AG04450 (cell line): ENCODE results near the gene PDLIM5. TPM values are rescaled to one million over a fixed set of nuclear protein-coding genes. Genes with fewer than 3 reads are reported as not detected.
"Not testable (repeated sequence)": the region's sequence is repeated elsewhere in the genome, so short reads cannot be mapped to it uniquely, and the experiment has no call there.

Experiments
- CTCF ChIA-PET: fragments of 300-600, 350-600 bp; formaldehyde crosslinking; extraction: SDS; loops from one replicate; lab custom pipeline; 2022; ENCODE audit warnings: antibody characterized with exemption, inconsistent platforms; lab: Charles Lee
- POLR2A ChIA-PET: fragments of 350-600 bp; formaldehyde crosslinking; extraction: SDS; loops from one replicate; lab custom pipeline; 2021; ENCODE audit warnings: antibody characterized with exemption, inconsistent platforms; lab: Yijun Ruan, JAX
- DNase-seq: peaks from one replicate; pipeline ENCODE4 v3.0.0-alpha.2; 2011; ENCODE audit warnings: low read depth, low spot score
- H3K27ac ChIP-seq: one replicate; pipeline ENCODE4 v1.5.1; 2012; ENCODE audit warnings: low read depth, low read length, control low read depth
- H3K27me3 ChIP-seq: one replicate; pipeline ENCODE4 v1.6.0; 2012; ENCODE audit warnings: low read length; ENCODE audit not compliant: control insufficient read depth, insufficient read depth
- H3K4me3 ChIP-seq: 2 replicates; pipeline ENCODE4 v1.5.1; 2011; ENCODE audit warnings: mild to moderate bottlenecking, low read depth, low read length, control low read depth
- H3K9me3 ChIP-seq: 2 replicates; pipeline ENCODE4 v1.5.1; 2012; ENCODE audit warnings: low read length; ENCODE audit not compliant: control insufficient read depth, insufficient read depth
- polyA plus RNA-seq: library from polyadenylated mRNA; depleted of rRNA; stranded (reverse); fragments of >200 nt; gene quantifications from 2 replicates; pipeline ENCODE4 v1.2.3, GENCODE V29; 2011
- TF ChIP-seq, protein P1 (sequence below): IDR thresholded peaks from 2 replicates; pipeline ENCODE4 v1.5.1; 2011; ENCODE audit warnings: low read depth, low read length, control low read depth, inconsistent platforms

PDLIM5 gene
- polyA plus RNA-seq, 1 experiment: 81.5 TPM

GRCh38 chr4:94466371-94466770 is 14.6 kb downstream of the PDLIM5 start:
- H3K27me3 ChIP-seq: no peaks in the 10 kb centered on the region
- DNase-seq: no peak
- ChIA-PET CTCF (interaction anchor here (1.0 kb wide), 1 partner anchor 59 kb away, joined by 3 read pairs; no protein-coding TSS in a partner anchor), POLR2A (no interaction called here)
- H3K27ac ChIP-seq: no peak overlapping the region
- no peak overlapping the region for H3K4me3 ChIP-seq
- TF ChIP-seq, protein P1, sequence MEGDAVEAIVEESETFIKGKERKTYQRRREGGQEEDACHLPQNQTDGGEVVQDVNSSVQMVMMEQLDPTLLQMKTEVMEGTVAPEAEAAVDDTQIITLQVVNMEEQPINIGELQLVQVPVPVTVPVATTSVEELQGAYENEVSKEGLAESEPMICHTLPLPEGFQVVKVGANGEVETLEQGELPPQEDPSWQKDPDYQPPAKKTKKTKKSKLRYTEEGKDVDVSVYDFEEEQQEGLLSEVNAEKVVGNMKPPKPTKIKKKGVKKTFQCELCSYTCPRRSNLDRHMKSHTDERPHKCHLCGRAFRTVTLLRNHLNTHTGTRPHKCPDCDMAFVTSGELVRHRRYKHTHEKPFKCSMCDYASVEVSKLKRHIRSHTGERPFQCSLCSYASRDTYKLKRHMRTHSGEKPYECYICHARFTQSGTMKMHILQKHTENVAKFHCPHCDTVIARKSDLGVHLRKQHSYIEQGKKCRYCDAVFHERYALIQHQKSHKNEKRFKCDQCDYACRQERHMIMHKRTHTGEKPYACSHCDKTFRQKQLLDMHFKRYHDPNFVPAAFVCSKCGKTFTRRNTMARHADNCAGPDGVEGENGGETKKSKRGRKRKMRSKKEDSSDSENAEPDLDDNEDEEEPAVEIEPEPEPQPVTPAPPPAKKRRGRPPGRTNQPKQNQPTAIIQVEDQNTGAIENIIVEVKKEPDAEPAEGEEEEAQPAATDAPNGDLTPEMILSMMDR: no peak
- H3K9me3 ChIP-seq: peaks cover 2% of the 10 kb centered on the region; the same call in 1 of the 2 replicates

- Histone ChIP-seq H3K27ac (no peak overlapping the region), H3K9me3 (peaks cover 2% of the 10 kb centered on the region; the same call in 1 of the 2 replicates), H3K4me3 (no peak overlapping the region), H3K27me3 (no peaks in the 10 kb centered on the region)
- ChIA-PET POLR2A (no interaction called here), CTCF (interaction anchor here (1.0 kb wide), 1 partner anchor 60 kb away, joined by 3 read pairs; no protein-coding TSS in a partner anchor)
- DNase-seq: no peak
- TF ChIP-seq, protein P1: no peak
Measured at GRCh38 chr4:94466923-94467322, 15.2 kb downstream of the PDLIM5 start.

GRCh38 chr4:94468093-94468769 is 16.5 kb downstream of the PDLIM5 start:
- no peak overlapping the region for H3K4me3 ChIP-seq
- DNase-seq: no peak
- no peak overlapping the region for H3K27ac ChIP-seq
- TF ChIP-seq, protein P1: no peak
- no peaks in the 10 kb centered on the region for H3K27me3 ChIP-seq
- H3K9me3 ChIP-seq: peaks cover 2% of the 10 kb centered on the region; the same call in 1 of the 2 replicates
- CTCF ChIA-PET: interaction anchor here (0.9 kb wide), 1 partner anchor 61 kb away, joined by 3 read pairs; no protein-coding TSS in a partner anchor
- POLR2A ChIA-PET: no interaction called here

- POLR2A ChIA-PET: no interaction called here
- CTCF ChIA-PET: interaction anchor here (0.6 kb wide), 1 partner anchor 234 kb away, joined by 5 read pairs; no protein-coding TSS in a partner anchor
- Histone ChIP-seq H3K27me3 (no peaks in the 10 kb centered on the region), H3K9me3 (peaks cover 2% of the 10 kb centered on the region; the same call in 1 of the 2 replicates), H3K27ac (no peak overlapping the region), H3K4me3 (no peak overlapping the region)
- TF ChIP-seq, protein P1: no peak
- no peak for DNase-seq
Measured at GRCh38 chr4:94469221-94469784, 17.6 kb downstream of the PDLIM5 start.

DNA sequence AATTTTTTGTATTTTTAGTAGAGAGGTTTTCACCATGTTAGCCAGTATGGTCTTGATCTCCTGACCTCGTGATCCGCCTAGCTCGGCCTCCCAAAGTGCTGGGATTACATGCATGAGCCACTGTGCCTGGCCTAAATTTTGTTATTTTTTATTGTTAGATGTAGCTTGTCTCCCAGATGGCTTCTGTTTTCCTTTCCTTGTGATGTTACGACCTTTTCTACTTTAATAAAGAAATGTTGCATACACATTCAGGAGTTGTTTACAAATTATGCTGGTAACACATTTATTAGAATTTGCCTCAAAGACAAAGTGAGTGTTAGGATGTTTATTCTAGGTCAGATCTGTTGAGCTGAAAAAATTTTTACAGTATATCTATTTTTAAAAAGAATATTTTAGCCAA is 18.4 kb downstream of the PDLIM5 start:
- Histone ChIP-seq H3K27me3 (no peaks in the 10 kb centered on the region), H3K27ac (no peak overlapping the region), H3K4me3 (no peak overlapping the region), H3K9me3 (peaks cover 2% of the 10 kb centered on the region; the same call in 1 of the 2 replicates)
- no peak for DNase-seq
- ChIA-PET POLR2A (no interaction called here), CTCF (no interaction called here)
- TF ChIP-seq, protein P1: no peak

DNA sequence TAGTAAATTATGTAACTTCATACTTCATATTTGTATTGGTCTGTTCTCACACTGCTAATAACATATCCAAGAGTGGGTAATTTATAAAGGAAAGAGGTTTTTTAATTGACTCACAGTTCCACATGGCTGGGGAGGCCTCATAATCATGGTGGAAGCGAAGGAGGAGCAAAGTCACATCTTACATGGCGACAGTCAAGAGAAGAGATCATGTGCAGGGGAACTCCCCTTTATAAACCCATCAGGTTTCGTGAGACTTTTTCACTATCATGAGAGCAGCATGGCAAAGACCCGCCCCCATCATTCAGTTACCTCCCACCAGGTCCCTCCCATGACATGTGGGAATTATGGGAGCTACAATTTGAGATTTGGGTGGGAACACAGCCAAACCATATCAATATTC is 19.0 kb downstream of the PDLIM5 start:
- CTCF ChIA-PET, DNase-seq, H3K9me3 ChIP-seq, H3K4me3 ChIP-seq, H3K27ac ChIP-seq, H3K27me3 ChIP-seq: not testable (repeated sequence)
- POLR2A ChIA-PET: interaction anchor here (0.6 kb wide), 1 partner anchor 78 kb away, joined by 8 read pairs; no protein-coding TSS in a partner anchor
